HG03432 (cell line): ENCODE measurements around the gene NPR1.
A peak's percentile ranks its signal among the peaks of the same experiment; 100 is the strongest.
"Not testable (repeated sequence)": the region's sequence is repeated elsewhere in the genome, so short reads cannot be mapped to it uniquely, and the experiment has no call there.

Source experiments
- ATAC-seq: cut with Tn5 transposase; IDR thresholded peaks from one replicate; pipeline ENCODE4 v1.9.1; 2021; ENCODE audit warnings: mild to moderate bottlenecking, moderate library complexity; ENCODE audit not compliant: unreplicated experiment

Gene NPR1

DNA sequence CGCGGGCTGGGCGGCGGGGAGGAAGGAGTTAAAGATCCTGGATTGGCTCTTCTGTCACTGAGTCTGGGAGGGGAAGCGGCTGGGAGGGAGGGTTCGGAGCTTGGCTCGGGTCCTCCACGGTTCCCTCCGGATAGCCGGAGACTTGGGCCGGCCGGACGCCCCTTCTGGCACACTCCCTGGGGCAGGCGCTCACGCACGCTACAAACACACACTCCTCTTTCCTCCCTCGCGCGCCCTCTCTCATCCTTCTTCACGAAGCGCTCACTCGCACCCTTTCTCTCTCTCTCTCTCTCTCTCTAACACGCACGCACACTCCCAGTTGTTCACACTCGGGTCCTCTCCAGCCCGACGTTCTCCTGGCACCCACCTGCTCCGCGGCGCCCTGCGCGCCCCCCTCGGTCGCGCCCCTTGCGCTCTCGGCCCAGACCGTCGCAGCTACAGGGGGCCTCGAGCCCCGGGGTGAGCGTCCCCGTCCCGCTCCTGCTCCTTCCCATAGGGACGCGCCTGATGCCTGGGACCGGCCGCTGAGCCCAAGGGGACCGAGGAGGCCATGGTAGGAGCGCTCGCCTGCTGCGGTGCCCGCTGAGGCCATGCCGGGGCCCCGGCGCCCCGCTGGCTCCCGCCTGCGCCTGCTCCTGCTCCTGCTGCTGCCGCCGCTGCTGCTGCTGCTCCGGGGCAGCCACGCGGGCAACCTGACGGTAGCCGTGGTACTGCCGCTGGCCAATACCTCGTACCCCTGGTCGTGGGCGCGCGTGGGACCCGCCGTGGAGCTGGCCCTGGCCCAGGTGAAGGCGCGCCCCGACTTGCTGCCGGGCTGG, at the start of gene NPR1:
TSS of gene NPR1 (plus strand) at position 170 of the 818 bp plus-strand sequence. CDS start at position 591, 421 bp downstream.
- ATAC-seq, result no peak

DNA sequence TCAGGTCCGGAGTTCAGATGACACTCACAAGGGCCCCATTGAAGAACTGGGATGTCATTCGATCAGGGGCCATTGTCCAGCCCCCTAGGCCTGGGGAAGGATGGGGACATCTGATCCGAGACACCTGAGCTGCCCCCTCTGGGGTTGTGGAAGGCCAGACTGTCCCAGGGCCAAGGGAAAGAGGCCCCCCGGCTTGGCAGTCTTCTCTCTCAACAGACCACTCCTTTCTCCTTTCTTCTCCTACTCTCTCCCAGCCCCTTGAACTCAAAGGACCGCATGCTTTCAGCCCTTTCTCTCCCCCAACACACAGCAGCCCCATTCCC, 49.2 kb upstream of the NPR1 start:
- no peak for ATAC-seq

DNA sequence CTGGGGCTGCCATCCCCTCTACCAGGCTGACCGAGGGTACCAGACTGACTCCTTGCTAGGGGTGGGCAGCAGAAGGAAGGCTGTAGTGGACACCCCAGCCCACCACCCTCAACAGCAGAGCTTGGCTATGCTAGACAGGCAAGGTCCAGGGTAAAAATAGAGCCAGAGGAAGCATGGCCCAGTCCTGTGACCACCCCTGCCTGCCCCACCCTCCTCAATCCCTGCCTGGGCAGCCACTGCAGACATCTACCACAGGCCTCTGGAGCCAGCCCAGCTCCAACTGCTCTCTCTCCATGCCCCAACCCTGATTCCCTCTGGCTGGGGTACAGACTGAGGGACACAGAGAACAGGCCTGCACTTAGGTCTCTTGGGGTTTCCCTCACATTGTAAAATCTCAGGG, 48.5 kb upstream of the NPR1 start:
- ATAC-seq, result no peak

GRCh38 chr1:153630384-153630783, 48.1 kb upstream of the NPR1 start:
- no peak for ATAC-seq

DNA sequence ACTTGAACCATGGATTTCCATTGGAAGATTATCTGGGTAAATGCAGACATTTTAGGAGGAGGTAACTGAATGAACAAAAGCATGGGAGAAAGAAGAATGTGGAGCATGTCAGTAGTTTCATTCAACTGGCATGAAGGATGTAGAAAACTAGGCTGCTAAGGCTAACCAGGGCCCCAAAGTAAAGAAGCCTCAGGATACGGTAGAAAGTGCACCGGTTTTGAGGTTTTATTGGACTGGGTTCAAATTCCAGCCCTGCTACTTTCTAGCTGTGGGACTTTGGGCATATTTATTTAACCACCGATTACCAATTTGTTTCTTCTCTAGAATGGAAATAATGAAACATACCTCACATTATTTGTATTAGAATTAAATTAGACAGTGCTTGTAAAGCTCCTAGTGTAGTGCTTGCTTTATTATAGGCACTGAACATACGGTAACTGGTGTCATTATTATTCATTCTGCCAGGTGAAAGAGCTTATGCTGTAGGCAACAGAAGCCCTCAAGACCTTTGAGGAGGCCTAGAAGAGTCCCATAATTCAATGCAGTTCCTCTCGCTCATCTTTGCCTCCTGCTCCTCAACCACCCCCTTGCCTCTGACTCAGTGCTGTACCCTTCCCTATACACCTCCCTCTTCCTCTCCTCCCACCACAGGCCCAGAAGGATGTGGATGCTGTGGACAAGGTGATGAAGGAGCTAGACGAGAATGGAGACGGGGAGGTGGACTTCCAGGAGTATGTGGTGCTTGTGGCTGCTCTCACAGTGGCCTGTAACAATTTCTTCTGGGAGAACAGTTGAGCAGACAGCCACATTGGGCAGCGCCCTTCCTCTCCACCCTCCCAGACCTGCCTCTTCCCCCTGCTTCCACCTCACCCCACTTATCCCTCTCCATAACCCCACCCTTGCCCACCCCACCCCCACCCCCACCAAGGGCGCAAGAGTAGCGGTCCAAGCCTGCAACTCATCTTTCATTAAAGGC, 47.2 kb upstream of the NPR1 start:
- ATAC-seq, result no peak

GRCh38 chr1:153633161-153633753, 45.2 kb upstream of the NPR1 start:
- ATAC-seq, result no peak

DNA sequence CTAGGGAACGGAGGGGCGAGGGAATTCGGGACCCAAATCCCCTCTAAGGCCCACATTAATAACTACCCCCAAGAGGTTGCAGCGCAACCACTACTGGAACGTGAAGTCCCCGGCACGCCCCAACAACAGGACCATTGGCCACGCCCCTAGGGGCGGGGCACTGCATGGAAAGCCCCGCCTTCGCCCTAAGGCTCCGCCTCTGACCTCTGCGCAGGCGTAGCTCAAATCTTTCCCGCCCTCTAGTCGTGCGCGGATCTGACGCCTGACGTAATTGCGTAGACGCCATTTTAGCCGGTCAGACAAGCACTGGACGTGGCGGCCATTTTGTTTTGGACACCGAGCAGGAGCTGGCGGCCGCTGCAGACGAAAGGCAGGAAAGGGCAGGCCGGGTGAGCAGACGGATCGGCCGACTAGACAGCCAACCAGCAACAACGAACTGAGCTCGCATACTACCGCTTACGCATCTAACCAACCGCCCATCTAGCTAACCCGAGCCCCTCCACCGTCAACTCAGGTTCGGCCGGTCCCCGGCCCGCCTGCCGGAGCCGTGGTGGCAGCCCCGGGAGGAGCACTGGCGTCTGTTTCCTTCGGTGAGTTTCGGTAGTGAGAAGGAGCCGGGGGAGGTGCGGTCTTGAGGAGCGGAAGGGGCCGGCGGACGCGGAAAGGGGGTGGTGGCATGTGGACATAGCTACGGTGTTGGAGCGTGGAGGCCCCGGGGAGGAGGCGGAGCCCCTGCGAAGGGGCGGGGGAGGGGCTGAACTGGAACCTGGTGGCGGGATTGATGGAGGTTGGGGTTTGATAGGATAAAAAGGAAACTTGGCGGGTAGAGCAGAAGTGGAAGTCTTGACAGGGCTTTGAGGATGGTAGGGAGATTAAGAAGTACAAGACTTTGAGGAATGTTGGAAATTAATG, 44.5 kb upstream of the NPR1 start, which contains the start of gene CHTOP:
TSS of gene CHTOP (plus strand) at position 313 of the 912 bp plus-strand sequence. CDS start 2,523 bp downstream, outside the sequence.
- ATAC-seq, result peak; percentile 83

- ATAC-seq, result no peak
These were observed 42.6 kb upstream of the NPR1 start for GRCh38 chr1:153635872-153636271.

GRCh38 chr1:153636312-153636711, 42.2 kb upstream of the NPR1 start:
- no peak for ATAC-seq

DNA sequence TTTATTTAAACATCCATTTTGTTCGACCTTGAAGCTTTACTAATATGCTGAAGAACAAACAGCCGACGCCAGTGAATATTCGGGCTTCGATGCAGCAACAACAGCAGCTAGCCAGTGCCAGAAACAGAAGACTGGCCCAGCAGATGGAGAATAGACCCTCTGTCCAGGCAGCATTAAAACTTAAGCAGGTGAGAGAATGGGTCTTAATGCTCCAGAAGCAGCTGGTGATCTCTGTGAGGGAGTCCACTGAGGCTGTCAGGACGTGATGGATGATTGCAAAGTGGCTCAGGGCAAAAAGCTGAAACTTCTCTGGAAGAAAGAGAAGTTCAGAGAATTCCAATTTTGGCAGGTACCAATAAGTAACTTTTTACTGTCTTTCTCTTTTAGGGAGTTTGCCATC, 40.2 kb upstream of the NPR1 start:
- ATAC-seq, result no peak

- no peak for ATAC-seq
These were observed 39.2 kb upstream of the NPR1 start for GRCh38 chr1:153639280-153639679.

DNA sequence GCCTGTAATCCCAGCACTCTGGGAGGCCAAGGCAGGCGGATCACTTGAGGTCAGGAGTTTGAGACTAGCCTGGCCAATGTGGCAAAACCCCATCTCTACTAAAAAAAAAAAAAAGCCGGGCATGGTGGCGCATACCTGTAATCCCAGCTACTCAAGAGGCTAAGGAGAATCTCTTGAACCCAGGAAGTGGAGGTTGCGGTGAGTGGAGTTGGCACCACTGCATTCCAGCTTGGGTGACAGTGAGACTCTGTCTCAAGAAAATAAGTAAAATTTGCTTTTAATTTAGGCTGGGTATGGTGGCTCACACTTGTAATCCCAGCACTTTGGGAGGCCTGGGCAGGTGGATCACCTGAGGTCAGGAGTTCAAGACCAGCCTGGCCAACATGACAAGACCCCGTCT, 38.3 kb upstream of the NPR1 start:
- ATAC-seq, result not testable (repeated sequence)

DNA sequence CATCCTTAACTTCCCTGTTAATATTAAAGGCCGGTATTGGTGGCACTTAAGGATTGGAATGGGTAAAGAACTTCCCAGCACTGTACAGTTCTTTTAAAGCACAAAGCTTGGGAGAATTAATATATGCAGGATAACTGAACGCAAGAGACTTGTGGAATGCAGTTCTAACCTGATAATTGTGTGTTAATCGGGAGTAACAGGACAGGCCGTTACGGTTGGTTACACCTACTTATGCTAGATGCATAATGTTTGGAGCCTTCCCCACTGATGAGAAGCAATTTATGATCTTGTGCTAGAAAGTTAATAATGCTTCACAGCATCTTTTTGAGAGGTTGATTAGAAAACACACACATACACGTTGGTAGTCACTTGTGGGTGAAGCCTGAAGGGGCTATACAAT, 37.6 kb upstream of the NPR1 start:
- no peak for ATAC-seq

- no peak for ATAC-seq
These were observed 36.3 kb upstream of the NPR1 start for GRCh38 chr1:153642161-153642560.

DNA sequence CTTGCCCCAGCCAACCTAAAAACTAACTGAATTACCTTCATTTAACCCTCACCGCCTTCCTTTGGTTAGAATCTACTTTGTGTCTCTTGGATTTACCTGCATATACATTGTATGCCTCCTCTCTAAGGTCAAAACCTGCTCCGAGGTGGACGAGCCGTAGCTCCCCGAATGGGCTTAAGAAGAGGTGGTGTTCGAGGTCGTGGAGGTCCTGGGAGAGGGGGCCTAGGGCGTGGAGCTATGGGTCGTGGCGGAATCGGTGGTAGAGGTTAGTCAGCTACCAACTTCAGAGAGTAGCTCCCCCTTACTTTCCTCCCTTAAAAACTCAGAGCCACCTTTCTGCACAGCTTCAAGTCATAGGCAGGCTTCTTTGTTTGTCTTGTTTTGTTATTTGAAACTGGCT, 35.4 kb upstream of the NPR1 start:
- no peak for ATAC-seq

GRCh38 chr1:153643816-153644215, 34.7 kb upstream of the NPR1 start:
- no peak for ATAC-seq

DNA sequence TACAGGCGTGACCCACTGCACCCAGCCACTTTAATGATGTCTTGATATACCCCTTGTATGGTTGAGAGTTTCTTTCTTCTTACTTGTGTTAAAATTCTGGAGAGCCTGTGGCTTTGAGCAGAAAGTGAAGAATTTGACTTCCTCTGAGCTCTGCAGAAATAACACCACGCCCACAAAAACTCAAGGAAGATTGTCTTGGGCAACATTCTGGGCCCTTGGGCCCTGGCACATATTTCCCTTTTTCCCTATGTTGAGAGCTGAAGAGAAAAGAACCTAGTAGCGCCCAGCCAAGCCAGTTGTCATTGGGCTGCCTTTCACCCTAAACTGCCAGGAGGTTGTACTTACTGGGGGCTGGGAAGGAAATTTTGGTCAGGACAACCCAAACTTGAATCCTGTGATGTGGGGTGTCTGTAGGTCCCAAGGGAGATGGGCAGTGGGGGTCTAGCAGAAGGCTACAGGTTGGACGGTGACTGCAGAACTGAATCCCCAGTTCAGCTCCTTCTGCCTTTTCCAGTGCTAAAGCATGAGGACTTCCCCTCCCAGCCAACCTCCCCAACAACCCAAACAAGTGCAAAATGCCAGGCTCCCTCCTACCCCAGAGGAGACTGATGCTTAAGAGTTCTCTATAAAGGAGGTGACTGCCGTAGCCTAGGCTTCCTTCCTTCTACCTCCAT, 31.7 kb upstream of the NPR1 start:
- ATAC-seq, result no peak

- ATAC-seq, result no peak
These were observed 31.2 kb upstream of the NPR1 start for GRCh38 chr1:153647346-153647714.

DNA sequence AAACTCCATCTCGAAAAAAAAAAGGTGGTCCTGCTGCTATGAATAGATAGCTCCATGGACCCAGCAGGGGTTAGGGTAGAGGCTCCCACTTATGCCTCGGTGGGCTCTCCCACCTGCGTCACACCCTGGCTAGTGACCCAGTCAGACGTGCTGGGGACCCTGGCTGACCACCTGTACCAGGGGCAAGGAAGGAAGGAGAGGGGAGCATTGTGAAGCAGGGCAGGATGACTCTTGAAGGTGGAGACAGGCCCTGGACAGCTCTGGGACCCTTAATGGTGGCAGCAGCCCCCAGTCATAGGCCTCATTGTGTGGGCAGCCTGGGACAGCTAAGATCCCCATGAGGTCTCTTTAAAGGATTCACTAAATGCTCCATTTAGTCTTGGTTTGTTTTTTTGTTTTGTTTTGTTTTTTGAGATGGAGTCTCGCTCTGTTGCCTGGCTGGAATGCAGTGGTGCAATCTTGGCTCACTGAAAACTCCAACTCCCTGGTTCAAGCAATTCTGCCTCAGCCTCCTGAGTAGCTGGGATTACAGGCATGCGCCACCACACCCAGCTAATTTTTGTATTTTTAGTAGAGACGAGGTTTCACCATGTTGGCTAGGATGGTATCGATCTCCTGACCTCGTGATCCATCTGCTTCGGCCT, 30.4 kb upstream of the NPR1 start:
- ATAC-seq, result no peak
